ENCODE data around the gene SERPINA9.

SERPINA9 gene

GRCh38 chr14:94461526-94462218 is 14.3 kb downstream of the SERPINA9 start:
- Mint-ChIP-seq H3K27ac (no peak overlapping the region), H3K4me3 (no peak overlapping the region), H3K9me3 (ENCODE audit: low read depth) (peaks cover 16% of the 10 kb centered on the region), H3K27me3 (peaks cover 21% of the 10 kb centered on the region), H3K4me1 (ENCODE audit: low read depth) (no peaks in the 10 kb centered on the region), H3K36me3 (no peaks in the 10 kb centered on the region)

DNA sequence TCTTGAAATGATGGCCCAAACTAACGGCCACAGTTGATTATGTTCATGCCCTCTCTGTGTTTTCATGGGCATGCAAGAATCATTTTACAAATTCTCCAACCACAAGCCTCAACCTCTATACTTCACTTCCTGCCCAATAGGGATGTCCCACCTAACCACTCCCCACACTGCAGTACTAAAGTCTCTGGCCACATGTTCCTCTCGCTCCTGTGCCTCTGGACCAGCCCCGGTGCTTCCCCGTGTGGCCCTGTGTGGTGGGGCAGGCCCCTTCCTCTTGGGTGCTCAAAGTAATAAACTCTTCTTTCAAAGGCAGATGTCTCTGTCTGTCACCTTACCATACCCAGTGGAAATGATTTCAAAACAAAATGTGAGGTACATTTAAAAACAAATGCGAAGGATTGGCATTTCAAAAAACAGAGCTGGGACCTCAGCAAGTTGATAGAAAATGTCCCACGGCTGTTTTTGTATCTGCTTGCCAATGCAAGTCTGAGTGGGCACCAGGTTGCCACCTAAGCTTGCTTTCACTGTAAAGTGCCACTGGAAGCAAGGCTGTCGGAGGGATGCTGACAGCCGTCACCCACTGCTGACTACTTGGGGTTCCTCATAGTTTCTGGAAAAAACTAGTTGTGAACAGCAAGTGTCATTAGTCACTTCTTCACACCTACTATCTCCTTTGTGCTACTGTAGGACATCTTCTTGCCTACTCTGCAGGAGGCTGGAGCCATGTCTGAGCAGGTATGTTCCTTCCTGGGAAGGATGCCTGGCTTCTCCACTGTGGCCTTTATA is 15.2 kb downstream of the SERPINA9 start:
- peaks cover 12% of the 10 kb centered on the region for H3K9me3 Mint-ChIP-seq (ENCODE audit: low read depth)

DNA sequence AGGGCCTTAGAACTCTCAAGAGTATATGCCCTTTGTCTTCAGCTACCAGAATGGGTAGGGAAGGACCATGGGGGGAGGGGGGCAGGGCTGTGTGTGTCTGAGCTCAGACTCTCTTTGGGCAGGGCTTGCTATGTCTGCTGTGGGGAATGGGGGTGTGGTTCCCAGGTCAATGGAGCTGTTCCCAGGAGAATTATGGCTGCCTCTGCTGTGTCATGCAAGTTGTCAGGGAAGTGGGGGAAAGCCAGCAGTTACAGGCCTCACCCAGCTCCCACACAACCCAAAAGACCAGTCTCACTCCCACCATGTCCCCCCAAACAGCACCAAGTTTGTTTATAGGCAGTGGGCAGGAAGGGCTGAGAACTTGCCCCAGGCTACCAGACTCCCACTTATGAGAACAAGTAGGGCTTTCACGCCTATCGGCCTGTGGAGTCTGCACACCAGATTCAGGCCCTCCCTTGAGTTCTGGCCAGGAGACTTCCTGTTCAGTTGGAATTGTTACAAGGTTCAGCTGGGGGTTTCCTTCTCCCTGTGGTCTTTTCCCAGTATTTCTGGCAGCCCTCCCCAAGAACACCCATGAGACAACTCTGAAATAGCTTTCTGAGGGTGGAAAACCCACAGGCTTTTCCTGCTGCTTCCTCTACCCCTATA is 17.3 kb downstream of the SERPINA9 start:
- H3K4me3 Mint-ChIP-seq, result no peak overlapping the region
- peaks cover 34% of the 10 kb centered on the region for H3K27me3 Mint-ChIP-seq
- H3K4me1 Mint-ChIP-seq (ENCODE audit: low read depth), result no peaks in the 10 kb centered on the region
- H3K27ac Mint-ChIP-seq, result no peak overlapping the region
- no peaks in the 10 kb centered on the region for H3K36me3 Mint-ChIP-seq
- peaks cover 14% of the 10 kb centered on the region for H3K9me3 Mint-ChIP-seq (ENCODE audit: low read depth)

More for the DNA sequence above, 15.2 kb downstream of the SERPINA9 start:
- H3K4me3 Mint-ChIP-seq, result no peak overlapping the region
- no peaks in the 10 kb centered on the region for H3K4me1 Mint-ChIP-seq (ENCODE audit: low read depth)
- H3K27ac Mint-ChIP-seq, result no peak overlapping the region
- H3K36me3 Mint-ChIP-seq, result no peaks in the 10 kb centered on the region
- peaks cover 23% of the 10 kb centered on the region for H3K27me3 Mint-ChIP-seq

DNA sequence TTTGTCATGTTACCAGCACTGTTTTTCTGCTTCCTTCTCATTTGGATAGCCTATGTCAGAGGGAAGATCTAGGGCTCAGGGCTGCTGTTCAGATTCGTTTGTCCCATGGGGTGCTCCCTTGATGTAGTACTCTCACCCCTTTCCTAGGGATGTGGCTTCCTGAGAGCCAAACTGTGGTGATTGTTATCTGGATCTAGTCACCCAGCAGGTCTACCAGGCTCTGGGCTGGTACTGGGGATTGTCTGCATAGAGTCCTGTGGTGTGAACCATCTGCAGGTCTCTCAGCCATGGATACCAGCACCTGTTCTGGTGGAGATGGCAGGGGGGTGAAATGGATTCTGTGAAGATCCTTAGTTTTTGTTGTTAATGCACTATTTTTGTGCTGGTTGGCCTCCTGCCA is 17.9 kb downstream of the SERPINA9 start:
- peaks cover 12% of the 10 kb centered on the region for H3K9me3 Mint-ChIP-seq (ENCODE audit: low read depth)
- no peak overlapping the region for H3K27ac Mint-ChIP-seq
- peaks cover 36% of the 10 kb centered on the region for H3K27me3 Mint-ChIP-seq
- H3K4me3 Mint-ChIP-seq, result no peak overlapping the region
- H3K4me1 Mint-ChIP-seq (ENCODE audit: low read depth), result no peaks in the 10 kb centered on the region
- H3K36me3 Mint-ChIP-seq, result no peaks in the 10 kb centered on the region

DNA sequence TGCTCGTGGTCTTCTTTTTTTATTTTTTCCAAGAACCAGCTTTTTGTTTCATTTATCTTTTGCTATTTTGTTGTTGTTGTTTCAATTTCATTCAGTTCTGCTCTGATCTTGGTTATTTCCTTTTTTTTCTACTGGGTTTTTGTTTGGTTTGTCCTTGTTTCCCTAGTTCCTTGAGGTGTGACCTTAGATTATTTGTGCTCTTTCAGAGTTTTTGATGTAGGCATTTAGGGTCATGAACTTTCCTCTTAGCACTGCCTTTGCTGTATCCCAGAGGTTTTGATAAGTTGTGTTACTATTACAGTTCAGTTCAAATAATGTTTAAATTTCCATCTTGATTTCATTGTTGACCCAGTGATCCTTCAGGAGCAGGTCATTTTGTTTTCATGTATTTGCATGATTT is 20.1 kb downstream of the SERPINA9 start:
- Mint-ChIP-seq H3K4me1 (ENCODE audit: low read depth) (no peaks in the 10 kb centered on the region), H3K4me3 (no peak overlapping the region), H3K36me3 (no peaks in the 10 kb centered on the region), H3K9me3 (ENCODE audit: low read depth) (peaks cover 10% of the 10 kb centered on the region), H3K27me3 (peaks cover 32% of the 10 kb centered on the region), H3K27ac (no peak overlapping the region)

- no peaks in the 10 kb centered on the region for H3K4me1 Mint-ChIP-seq (ENCODE audit: low read depth)
- H3K27ac Mint-ChIP-seq, result no peak overlapping the region
- no peaks in the 10 kb centered on the region for H3K36me3 Mint-ChIP-seq
- peaks cover 24% of the 10 kb centered on the region for H3K27me3 Mint-ChIP-seq
- H3K9me3 Mint-ChIP-seq (ENCODE audit: low read depth), result peaks cover 10% of the 10 kb centered on the region
- H3K4me3 Mint-ChIP-seq, result no peak overlapping the region
Observed at GRCh38 chr14:94451826-94452225, 24.2 kb downstream of the SERPINA9 start.

DNA sequence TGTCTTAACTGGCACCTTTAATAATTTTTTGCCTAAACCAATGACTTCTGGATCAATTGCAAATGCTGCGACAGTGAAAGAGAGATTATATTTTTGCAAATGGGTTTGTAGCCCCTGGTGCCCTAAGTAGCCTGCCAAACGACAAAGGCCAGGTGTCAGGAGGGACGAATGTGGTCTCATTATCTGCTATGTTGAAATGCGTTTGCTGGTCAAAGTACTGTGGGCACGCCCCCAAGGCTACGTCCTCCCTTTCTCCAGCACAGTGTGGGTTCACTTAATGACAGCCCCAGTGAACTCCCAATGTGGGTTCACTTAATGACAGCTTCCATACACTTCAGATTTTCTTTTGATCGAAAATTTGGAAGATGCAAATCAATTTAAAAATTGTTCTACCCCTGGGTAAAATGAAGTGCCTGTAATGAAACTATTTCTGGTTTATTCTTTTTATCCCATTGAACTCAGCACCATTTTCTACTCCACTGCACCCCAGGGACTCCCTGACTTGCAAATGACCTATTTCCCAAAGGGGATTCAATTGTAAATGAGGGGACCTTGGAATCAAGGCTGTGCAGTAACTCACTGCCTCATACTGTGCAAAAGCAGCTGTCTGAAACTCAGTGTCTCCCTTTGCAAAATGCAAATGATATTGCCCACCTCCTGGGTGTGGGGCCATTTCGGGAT is 24.8 kb downstream of the SERPINA9 start:
- Mint-ChIP-seq H3K4me1 (ENCODE audit: low read depth) (no peaks in the 10 kb centered on the region), H3K27me3 (peaks cover 24% of the 10 kb centered on the region), H3K36me3 (no peaks in the 10 kb centered on the region), H3K27ac (no peak overlapping the region), H3K4me3 (no peak overlapping the region), H3K9me3 (ENCODE audit: low read depth) (peaks cover 10% of the 10 kb centered on the region)

DNA sequence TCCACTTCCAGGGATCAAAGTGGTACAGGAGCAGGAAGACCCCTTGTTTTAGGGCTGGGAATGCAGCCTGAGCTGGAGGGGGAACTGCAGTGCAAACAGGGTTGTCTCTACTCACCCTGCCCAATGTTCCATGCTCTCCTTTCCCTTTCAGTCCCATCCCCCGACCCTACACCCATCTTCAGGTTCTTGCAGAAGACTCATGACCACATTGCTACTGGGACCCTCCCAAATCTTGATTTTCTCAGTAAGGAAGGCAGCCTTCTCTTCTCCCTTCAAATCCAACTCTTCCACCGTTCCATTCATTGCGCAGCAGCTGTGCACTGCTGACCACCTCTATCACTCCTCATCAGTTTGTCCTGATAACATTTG is 25.3 kb downstream of the SERPINA9 start:
- Mint-ChIP-seq H3K27ac (no peak overlapping the region), H3K27me3 (peaks cover 24% of the 10 kb centered on the region), H3K9me3 (ENCODE audit: low read depth) (peaks cover 6% of the 10 kb centered on the region), H3K4me1 (ENCODE audit: low read depth) (no peaks in the 10 kb centered on the region), H3K4me3 (no peak overlapping the region), H3K36me3 (no peaks in the 10 kb centered on the region)

- Mint-ChIP-seq H3K4me1 (ENCODE audit: low read depth) (no peaks in the 10 kb centered on the region), H3K27me3 (peaks cover 21% of the 10 kb centered on the region), H3K9me3 (ENCODE audit: low read depth) (peaks cover 3% of the 10 kb centered on the region), H3K4me3 (no peak overlapping the region), H3K36me3 (no peaks in the 10 kb centered on the region), H3K27ac (no peak overlapping the region)
Observed at GRCh38 chr14:94449930-94450329, 26.1 kb downstream of the SERPINA9 start.

GRCh38 chr14:94448071-94448808 is 27.8 kb downstream of the SERPINA9 start:
- H3K9me3 Mint-ChIP-seq (ENCODE audit: low read depth), result peaks cover 2% of the 10 kb centered on the region
- H3K27me3 Mint-ChIP-seq, result peaks cover 12% of the 10 kb centered on the region
- no peak overlapping the region for H3K27ac Mint-ChIP-seq
- H3K36me3 Mint-ChIP-seq, result no peaks in the 10 kb centered on the region
- H3K4me1 Mint-ChIP-seq (ENCODE audit: low read depth), result no peaks in the 10 kb centered on the region
- H3K4me3 Mint-ChIP-seq, result no peak overlapping the region

- H3K27ac Mint-ChIP-seq, result no peak overlapping the region
- H3K27me3 Mint-ChIP-seq, result peaks cover 9% of the 10 kb centered on the region
- no peaks in the 10 kb centered on the region for H3K4me1 Mint-ChIP-seq (ENCODE audit: low read depth)
- no peaks in the 10 kb centered on the region for H3K36me3 Mint-ChIP-seq
- H3K9me3 Mint-ChIP-seq (ENCODE audit: low read depth), result no peaks in the 10 kb centered on the region
- no peak overlapping the region for H3K4me3 Mint-ChIP-seq
Observed at GRCh38 chr14:94447206-94447605, 28.8 kb downstream of the SERPINA9 start.

GRCh38 chr14:94446126-94446525 is 29.9 kb downstream of the SERPINA9 start:
- no peaks in the 10 kb centered on the region for H3K36me3 Mint-ChIP-seq
- no peaks in the 10 kb centered on the region for H3K9me3 Mint-ChIP-seq (ENCODE audit: low read depth)
- H3K4me3 Mint-ChIP-seq, result no peak overlapping the region
- H3K27me3 Mint-ChIP-seq, result peaks cover 9% of the 10 kb centered on the region
- H3K27ac Mint-ChIP-seq, result no peak overlapping the region
- H3K4me1 Mint-ChIP-seq (ENCODE audit: low read depth), result no peaks in the 10 kb centered on the region

DNA sequence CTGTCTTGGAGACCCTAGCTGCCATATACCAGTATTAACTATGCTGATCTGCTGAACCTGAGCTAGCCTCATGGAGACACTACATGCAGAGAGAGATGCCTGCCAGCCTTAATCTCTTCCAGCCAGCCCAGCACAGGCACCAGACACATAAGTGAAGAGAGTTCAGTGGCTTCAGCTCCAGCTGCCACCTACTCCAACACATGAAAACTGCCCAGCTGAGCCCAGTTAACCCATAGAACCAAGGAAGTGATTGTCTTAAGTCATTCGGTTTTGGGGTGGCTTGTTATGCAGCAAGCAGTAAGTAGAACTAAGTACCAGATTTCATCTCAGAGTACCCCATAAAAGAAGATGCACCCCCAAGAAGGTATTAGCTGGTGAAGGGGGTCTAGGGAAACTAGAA is 31.0 kb downstream of the SERPINA9 start:
- no peaks in the 10 kb centered on the region for H3K9me3 Mint-ChIP-seq (ENCODE audit: low read depth)
- H3K27me3 Mint-ChIP-seq, result peaks cover 5% of the 10 kb centered on the region
- H3K36me3 Mint-ChIP-seq, result no peaks in the 10 kb centered on the region
- H3K27ac Mint-ChIP-seq, result no peak overlapping the region
- H3K4me3 Mint-ChIP-seq, result no peak overlapping the region
- no peaks in the 10 kb centered on the region for H3K4me1 Mint-ChIP-seq (ENCODE audit: low read depth)

GRCh38 chr14:94441531-94442205 is 34.3 kb downstream of the SERPINA9 start:
- no peak overlapping the region for H3K4me3 Mint-ChIP-seq
- H3K36me3 Mint-ChIP-seq, result no peaks in the 10 kb centered on the region
- no peaks in the 10 kb centered on the region for H3K9me3 Mint-ChIP-seq (ENCODE audit: low read depth)
- H3K27me3 Mint-ChIP-seq, result peaks cover 3% of the 10 kb centered on the region
- H3K4me1 Mint-ChIP-seq (ENCODE audit: low read depth), result no peaks in the 10 kb centered on the region
- no peak overlapping the region for H3K27ac Mint-ChIP-seq

Measured in activated naive CD8-positive, alpha-beta T cell (primary cell).